Left ventricle myocardium superior (tissue), 1 donor: ENCODE data around the gene CEP97. TPM values are rescaled to one million over a fixed set of nuclear protein-coding genes. Genes with fewer than 3 reads are reported as not detected.
A peak's percentile ranks its signal among the peaks of the same experiment; 100 is the strongest.
"Not testable (repeated sequence)": the region's sequence is repeated elsewhere in the genome, so short reads cannot be mapped to it uniquely, and the experiment has no call there.

ENCODE experiments used
- ATAC-seq: fragments of 200-7000 bp; cut with Tn5 transposase; one replicate; pipeline ENCODE4 v1.9.1; 2020; ENCODE audit warnings: mild to moderate bottlenecking, moderate library complexity
- DNase-seq: peaks from one replicate; pipeline ENCODE4 v3.0.0-alpha.2; 2020
- intact Hi-C: fragments of 100-400 bp; cut with micrococcal nuclease; formaldehyde crosslinking; loops from one replicate; pipeline ENCODE4 v1.11.0; 2022
- total RNA-seq: library from RNA; stranded (reverse); fragmentation: NEBNext Ultra II Directional; extraction: Animal tissue kit (Norgen Biotek cat#: 25700); gene quantifications from one replicate; pipeline ENCODE4 v1.2.1, GENCODE V29; 2021
- donor health status: DM: no; HTN: yes; CAD: no; lungs with severe emphysema.

CEP97 gene
- total RNA-seq, 1 donor from 2014 or later, result 6.5 TPM

DNA sequence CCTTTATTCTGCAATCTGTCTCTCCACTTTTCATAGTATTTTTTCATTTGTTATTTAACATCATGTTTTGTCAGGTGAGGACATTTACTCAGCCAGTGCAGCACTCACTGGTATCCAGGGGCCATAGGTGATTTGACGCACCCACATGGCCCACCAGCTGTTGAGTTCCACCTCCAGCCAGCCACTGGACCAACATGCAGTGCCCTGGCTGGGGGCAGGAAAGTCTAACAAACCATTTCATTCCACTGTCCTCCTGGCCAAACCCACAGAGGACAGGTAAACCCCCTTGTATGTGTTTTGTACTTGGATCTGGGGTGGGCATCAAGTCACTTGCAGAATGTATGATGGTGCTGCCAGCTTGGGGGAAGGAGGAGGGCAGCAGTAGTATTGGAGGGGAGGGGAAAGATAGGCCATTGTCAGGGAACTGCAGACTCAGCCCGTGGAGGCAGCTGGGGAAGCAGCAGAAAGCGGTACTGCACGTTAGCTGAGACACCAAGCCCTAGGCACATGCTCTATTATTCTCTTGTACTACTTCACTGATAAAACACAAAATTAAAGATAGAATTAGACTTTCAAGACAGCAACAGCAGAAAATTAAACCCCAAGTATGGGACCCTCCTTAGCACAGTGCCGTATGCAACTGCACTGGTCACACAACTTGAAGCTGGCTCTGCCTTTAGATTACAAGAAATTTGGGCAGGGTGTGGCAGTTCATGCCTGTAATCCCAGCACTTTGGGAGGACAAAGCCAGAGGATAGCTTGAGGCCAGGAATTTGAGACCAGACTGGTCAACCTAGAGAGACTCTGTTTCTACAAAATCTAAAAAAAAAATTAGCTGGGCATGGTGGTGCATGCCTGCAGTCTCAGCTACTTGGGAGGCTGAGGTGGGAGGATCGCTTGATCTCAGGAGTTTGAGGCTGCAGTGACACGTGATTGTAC, 22.4 kb upstream of the CEP97 start:
- ATAC-seq (no peak), DNase-seq (no peak)
- intact Hi-C loops, result no loop called here

- intact Hi-C loops, result no loop called here
- DNase-seq, result no peak
- no peak for ATAC-seq
These were observed 21.7 kb upstream of the CEP97 start for GRCh38 chr3:101702726-101703125.

DNA sequence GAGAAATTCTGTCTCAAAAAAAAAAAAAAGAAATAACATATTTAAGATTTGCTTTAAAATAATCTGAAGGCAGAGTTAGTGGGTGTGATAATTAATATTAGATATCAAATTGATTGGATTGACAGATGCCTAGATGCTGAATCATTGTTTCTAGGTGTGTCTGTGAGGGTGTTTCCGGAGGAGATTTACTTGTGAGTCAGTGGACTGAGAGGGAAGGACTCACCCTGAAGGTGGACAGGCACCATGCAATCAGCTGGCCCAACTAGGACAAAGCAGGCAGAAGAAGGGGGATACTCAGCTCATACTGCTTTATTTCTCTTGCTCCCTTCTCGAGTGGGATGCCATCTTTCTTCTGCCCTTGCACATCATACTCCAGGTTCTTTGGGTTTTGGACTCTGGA, 21.2 kb upstream of the CEP97 start:
- intact Hi-C loops, result no loop called here
- DNase-seq, result no peak
- no peak for ATAC-seq

DNA sequence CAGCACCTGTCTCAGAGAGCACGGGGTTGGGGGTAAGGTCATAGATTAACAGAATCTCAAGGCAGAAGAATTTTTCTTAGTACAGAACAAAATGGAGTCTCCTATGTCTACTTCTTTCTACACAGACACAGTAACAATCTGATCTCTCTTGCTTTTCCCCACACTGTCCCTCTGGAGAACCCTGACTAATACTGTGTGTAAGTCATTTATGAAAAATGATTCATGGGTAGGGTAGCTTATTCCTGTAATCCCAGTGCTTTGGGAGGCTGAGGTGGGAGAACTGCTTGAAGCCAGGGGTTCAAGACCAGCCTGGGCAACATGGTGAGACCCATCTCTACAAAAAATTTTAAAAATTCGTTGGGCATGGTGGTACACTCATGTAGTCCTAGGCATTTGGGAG, 19.8 kb upstream of the CEP97 start:
- DNase-seq, intact Hi-C loops, ATAC-seq: not testable (repeated sequence)

DNA sequence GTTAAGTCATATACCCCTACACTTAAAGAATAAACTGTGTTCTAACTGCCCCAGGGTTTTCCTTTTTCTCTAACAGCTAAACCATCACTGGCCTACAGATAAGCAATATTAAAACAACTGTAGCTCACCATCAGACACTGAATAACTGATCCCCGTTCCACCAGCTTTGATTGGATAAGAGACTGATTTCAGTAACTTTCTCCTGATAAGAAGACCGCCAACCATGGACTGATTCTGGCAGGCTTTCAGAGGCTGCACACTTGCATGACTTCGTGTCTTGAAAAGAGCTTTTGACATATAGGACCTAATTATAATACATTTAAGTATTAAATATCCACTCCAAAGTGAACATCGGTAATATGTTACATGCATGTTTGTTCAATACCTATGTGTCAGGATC, 15.3 kb upstream of the CEP97 start:
- no peak for ATAC-seq
- intact Hi-C loops, result no loop called here

GRCh38 chr3:101718455-101718854, 6.0 kb upstream of the CEP97 start:
- intact Hi-C loops, result no loop called here
- no peak for ATAC-seq
- DNase-seq, result no peak

More for the DNA sequence above, 15.3 kb upstream of the CEP97 start:
- DNase-seq, result no peak

DNA sequence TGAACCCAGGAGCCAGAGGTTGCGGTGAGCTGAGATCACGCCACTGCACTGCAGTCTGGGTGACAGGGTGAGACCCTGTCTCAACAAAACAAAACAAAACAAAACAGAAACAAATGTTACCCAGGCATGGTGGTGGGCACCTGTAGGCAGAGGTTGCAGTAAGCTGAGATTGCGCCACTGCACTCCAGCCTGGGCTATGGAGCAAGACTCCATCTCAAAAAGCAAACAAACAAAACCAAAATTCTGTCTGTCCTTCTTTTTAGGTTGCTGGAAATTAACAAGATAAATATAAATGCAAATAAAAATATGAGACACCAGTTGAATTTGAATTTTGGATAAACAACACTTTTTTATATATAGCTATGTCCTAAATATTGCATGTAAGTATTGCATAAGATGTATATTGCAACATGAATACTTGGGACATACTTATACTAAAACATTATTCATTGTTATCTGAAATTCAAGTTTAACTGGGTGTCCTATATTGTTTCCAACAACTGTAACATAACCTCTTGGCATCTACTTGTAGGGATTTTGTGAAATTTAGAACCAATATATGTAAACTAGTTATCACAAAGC, 4.7 kb upstream of the CEP97 start:
- DNase-seq (no peak), ATAC-seq (no peak)
- intact Hi-C loops, result no loop called here

GRCh38 chr3:101720851-101721840, 3.3 kb upstream of the CEP97 start:
- ATAC-seq, result no peak
- intact Hi-C loops, result no loop called here
- no peak for DNase-seq

GRCh38 chr3:101722394-101723173, 1.8 kb upstream of the CEP97 start:
- ATAC-seq, result no peak
- no peak for DNase-seq
- intact Hi-C loops, result no loop called here

- DNase-seq (peak; percentile 47), ATAC-seq (peak; percentile 34)
- intact Hi-C loops, result no loop called here
These were observed 928 bp downstream of the CEP97 start for GRCh38 chr3:101725194-101725889.

- DNase-seq, result no peak
- ATAC-seq, result no peak
- intact Hi-C loops, result no loop called here
These were observed 1.5 kb downstream of the CEP97 start for GRCh38 chr3:101725890-101726275.

DNA sequence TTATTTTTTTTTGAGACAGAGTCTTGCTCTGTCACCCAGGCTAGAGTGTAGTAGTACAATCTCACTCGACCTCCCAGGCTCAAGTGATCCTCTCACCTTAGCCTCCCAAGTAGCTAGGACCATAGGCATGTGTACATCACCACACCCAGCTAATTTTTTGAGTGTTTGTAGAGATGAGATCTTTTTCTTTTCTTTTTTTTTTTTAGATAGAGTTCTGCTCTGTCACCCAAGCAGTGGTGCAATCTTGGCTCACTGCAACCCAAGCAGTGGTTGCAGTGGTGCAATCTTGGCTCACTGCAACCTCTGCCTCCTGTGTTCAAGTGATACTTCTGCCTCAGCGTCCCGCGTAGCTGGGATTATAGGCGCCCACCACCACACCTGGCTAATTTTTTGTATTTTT, 5.2 kb downstream of the CEP97 start:
- intact Hi-C loops, result no loop called here
- no peak for ATAC-seq
- DNase-seq, result no peak

GRCh38 chr3:101730839-101731238, 6.4 kb downstream of the CEP97 start:
- no peak for DNase-seq

GRCh38 chr3:101732240-101732641, 7.8 kb downstream of the CEP97 start:
- intact Hi-C loops, result no loop called here
- no peak for ATAC-seq

More at GRCh38 chr3:101730839-101731238, 6.4 kb downstream of the CEP97 start:
- intact Hi-C loops, result no loop called here
- ATAC-seq, result no peak

DNA sequence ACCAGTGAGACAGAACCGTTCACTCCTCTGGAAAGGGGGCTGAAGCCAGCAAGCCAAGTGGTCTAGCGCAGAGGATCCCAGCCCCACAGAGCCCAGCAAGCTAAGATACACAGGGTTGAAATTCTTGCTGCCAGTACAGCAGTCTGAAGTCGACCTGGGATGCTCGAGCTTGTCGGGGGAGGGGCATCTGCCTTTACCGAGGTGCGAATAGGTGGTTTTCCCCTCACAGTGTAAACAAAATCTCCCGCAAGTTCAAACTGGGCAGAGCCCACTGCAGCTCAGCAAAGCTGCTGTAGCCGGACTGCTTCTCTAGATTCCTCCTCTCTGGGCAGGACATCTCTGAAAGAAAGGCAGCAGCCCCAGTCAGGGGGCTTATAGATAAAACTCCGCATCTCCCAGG, 11.4 kb downstream of the CEP97 start:
- no peak for ATAC-seq
- intact Hi-C loops, result no loop called here

More at GRCh38 chr3:101732240-101732641, 7.8 kb downstream of the CEP97 start:
- DNase-seq, result no peak

GRCh38 chr3:101741914-101742313, 17.5 kb downstream of the CEP97 start:
- ATAC-seq, intact Hi-C loops: not testable (repeated sequence)

More for the DNA sequence above, 11.4 kb downstream of the CEP97 start:
- DNase-seq, result no peak

GRCh38 chr3:101744811-101745210, 20.4 kb downstream of the CEP97 start:
- DNase-seq, result no peak
- intact Hi-C loops, result no loop called here

More at GRCh38 chr3:101741914-101742313, 17.5 kb downstream of the CEP97 start:
- not testable (repeated sequence) for DNase-seq

DNA sequence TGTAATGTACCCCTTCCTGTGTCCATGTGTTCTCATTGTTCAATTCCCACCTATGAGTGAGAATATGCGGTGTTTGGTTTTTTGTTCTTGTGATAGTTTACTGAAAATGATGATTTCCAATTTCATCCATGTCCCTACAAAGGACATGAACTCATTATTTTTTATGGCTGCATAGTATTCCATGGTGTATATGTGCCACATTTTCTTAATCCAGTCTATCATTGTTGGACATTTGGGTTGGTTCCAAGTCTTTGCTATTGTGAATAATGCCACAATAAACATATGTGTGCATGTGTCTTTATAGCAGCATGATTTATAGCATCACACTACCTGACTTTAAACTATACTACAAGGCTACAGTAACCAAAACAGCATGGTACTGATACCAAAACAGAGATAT, 21.5 kb downstream of the CEP97 start:
- intact Hi-C loops, DNase-seq, ATAC-seq: not testable (repeated sequence)

More at GRCh38 chr3:101744811-101745210, 20.4 kb downstream of the CEP97 start:
- no peak for ATAC-seq
